Mesendoderm (in vitro differentiated cells): ENCODE measurements around the gene KANSL3.

ENCODE experiments used
- DNase-seq: peaks from one replicate; pipeline ENCODE4 v3.0.0; 2013
- H2AK5ac ChIP-seq: 2 replicates; pipeline ENCODE4 v1.6.1; 2013; ENCODE audit warnings: low read length, inconsistent platforms
- H2BK120ac ChIP-seq: 2 replicates; pipeline ENCODE4 v1.6.1; 2013; ENCODE audit warnings: low read depth, mild to moderate bottlenecking, low read length, moderate library complexity, mixed read lengths
- H2BK15ac ChIP-seq: replicated peaks from 2 replicates; pipeline ENCODE4 v1.6.1; 2013; ENCODE audit warnings: low read depth, mild to moderate bottlenecking, moderate library complexity
- H2BK5ac ChIP-seq: 2 replicates; pipeline ENCODE4 v1.6.1; 2013; ENCODE audit warnings: low read length, inconsistent platforms
- H3K18ac ChIP-seq: 2 replicates; pipeline ENCODE4 v1.6.1; 2013; ENCODE audit warnings: mild to moderate bottlenecking, low read length, mixed read lengths
- H3K23ac ChIP-seq: one replicate; pipeline ENCODE4 v1.6.1; 2013; ENCODE audit warnings: low read length
- H3K27ac ChIP-seq: 2 replicates; pipeline ENCODE4 v1.5.1; 2013; ENCODE audit warnings: low read depth, mild to moderate bottlenecking, inconsistent platforms, low read length, moderate library complexity
- H3K27me3 ChIP-seq: 2 replicates; pipeline ENCODE4 v1.6.1; 2013; ENCODE audit warnings: low read length, control low read depth, mild to moderate bottlenecking, inconsistent platforms; ENCODE audit not compliant: insufficient read depth, poor library complexity
- H3K36me3 ChIP-seq: 2 replicates; pipeline ENCODE4 v1.6.1; 2013; ENCODE audit warnings: low read length, inconsistent platforms; ENCODE audit not compliant: control insufficient read depth, insufficient read depth
- H3K4ac ChIP-seq: one replicate; pipeline ENCODE4 v1.6.1; 2013; ENCODE audit warnings: low read depth, mild to moderate bottlenecking, low read length, moderate library complexity
- H3K4me1 ChIP-seq: 2 replicates; pipeline ENCODE4 v1.6.1; 2013; ENCODE audit warnings: low read depth, low read length, inconsistent platforms; ENCODE audit not compliant: control insufficient read depth
- H3K4me2 ChIP-seq: 2 replicates; pipeline ENCODE4 v1.6.1; 2013; ENCODE audit warnings: low read length
- H3K4me3 ChIP-seq: 2 replicates; pipeline ENCODE4 v1.5.1; 2013; ENCODE audit warnings: mild to moderate bottlenecking, low read length
- H3K56ac ChIP-seq: one replicate; pipeline ENCODE4 v1.6.1; 2013; ENCODE audit warnings: low read length
- H3K79me1 ChIP-seq: 2 replicates; pipeline ENCODE4 v1.6.1; 2013; ENCODE audit warnings: low read length, inconsistent platforms
- H3K79me2 ChIP-seq: 2 replicates; pipeline ENCODE4 v1.6.1; 2013; ENCODE audit warnings: mild to moderate bottlenecking, low read length; ENCODE audit not compliant: control insufficient read depth, insufficient read depth
- H3K9ac ChIP-seq: 2 replicates; pipeline ENCODE4 v1.6.1; 2013; ENCODE audit warnings: low read length, inconsistent platforms
- H4K5ac ChIP-seq: one replicate; pipeline ENCODE4 v1.6.1; 2013; ENCODE audit warnings: low read length
- H4K8ac ChIP-seq: one replicate; pipeline ENCODE4 v1.6.1; 2013; ENCODE audit warnings: low read depth, mild to moderate bottlenecking, control low read depth, low read length, moderate library complexity
- WGBS: extraction: QIAGEN DNeasy Blood & Tissue Kit; methylation state at CpG from one replicate; pipeline ENCODE4 v1.1.7; 2013; ENCODE audit warnings: low lambda C conversion rate, missing lambda C conversion rate; ENCODE audit not compliant: insufficient coverage; ENCODE audit errors: extremely low coverage; 5-methylcytosine and 5-hydroxymethylcytosine counted together

Gene KANSL3

GRCh38 chr2:96622544-96622943, 15.6 kb downstream of the KANSL3 start:
- Histone ChIP-seq H2BK15ac (no peak overlapping the region), H2AK5ac (no peak overlapping the region), H3K56ac (no peak overlapping the region), H3K27me3 (no peaks in the 10 kb centered on the region), H2BK5ac (no peak overlapping the region), H3K4ac (no peak overlapping the region), H3K4me2 (no peak overlapping the region), H3K36me3 (peaks cover 3% of the 10 kb centered on the region), H3K79me2 (no peaks in the 10 kb centered on the region), H3K23ac (no peak overlapping the region), H3K4me3 (no peak overlapping the region), H3K79me1 (peaks cover 5% of the 10 kb centered on the region), H3K27ac (no peak overlapping the region), H3K9ac (no peak overlapping the region), H3K4me1 (no peaks in the 10 kb centered on the region), H2BK120ac (no peak overlapping the region), H4K5ac (no peak overlapping the region), H4K8ac (no peak overlapping the region), H3K18ac (no peak overlapping the region)
- no CpG with 5 or more reads among the region's 3 CpGs for WGBS
- DNase-seq = no peak

DNA sequence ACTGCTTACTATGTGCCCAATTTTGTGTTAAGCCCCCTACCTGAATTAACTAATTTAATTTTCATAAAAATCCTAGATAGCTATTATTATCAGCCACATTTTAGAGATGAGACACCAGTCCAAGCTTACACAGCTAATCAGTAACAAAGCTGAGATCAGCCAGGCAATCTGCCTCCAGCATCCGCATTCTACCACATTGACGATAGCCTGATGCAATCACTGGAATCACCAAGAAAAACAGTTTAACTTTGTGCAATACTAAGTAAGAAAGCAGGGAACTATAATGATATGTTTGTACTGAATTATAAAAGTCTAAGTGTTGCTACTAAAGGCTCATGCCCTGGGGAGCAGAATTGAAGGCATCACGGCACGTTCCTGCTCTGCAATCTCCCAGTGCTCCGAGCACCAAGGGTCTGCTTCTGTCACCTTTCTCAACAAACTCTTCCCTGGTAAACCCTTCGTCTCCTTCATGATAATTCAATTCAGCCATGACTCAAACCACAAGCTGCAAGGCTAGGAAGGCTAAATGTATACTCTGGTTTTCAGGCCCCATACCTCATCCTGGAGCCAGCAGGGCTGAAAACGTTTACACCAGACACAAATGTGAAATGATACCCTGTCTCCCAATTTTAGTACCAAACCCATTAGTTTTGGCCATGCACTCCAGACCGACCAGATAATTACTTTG, 19.4 kb downstream of the KANSL3 start:
- no peak overlapping the region for H3K4ac ChIP-seq
- DNase-seq = no peak
- no peak overlapping the region for H2BK15ac ChIP-seq
- peaks cover 3% of the 10 kb centered on the region for H3K36me3 ChIP-seq
- H3K56ac ChIP-seq = no peak overlapping the region
- H2BK120ac ChIP-seq = no peak overlapping the region
- no peaks in the 10 kb centered on the region for H3K4me1 ChIP-seq
- H3K27ac ChIP-seq = no peak overlapping the region
- no peak overlapping the region for H3K23ac ChIP-seq
- no peak overlapping the region for H3K4me3 ChIP-seq
- H4K5ac ChIP-seq = no peak overlapping the region
- no CpG with 5 or more reads among the region's 8 CpGs for WGBS
- peaks cover 5% of the 10 kb centered on the region for H3K79me1 ChIP-seq
- no peak overlapping the region for H4K8ac ChIP-seq
- H3K18ac ChIP-seq = no peak overlapping the region
- no peaks in the 10 kb centered on the region for H3K79me2 ChIP-seq
- no peaks in the 10 kb centered on the region for H3K27me3 ChIP-seq
- H2BK5ac ChIP-seq = no peak overlapping the region
- no peak overlapping the region for H3K4me2 ChIP-seq
- H3K9ac ChIP-seq = no peak overlapping the region
- no peak overlapping the region for H2AK5ac ChIP-seq

DNA sequence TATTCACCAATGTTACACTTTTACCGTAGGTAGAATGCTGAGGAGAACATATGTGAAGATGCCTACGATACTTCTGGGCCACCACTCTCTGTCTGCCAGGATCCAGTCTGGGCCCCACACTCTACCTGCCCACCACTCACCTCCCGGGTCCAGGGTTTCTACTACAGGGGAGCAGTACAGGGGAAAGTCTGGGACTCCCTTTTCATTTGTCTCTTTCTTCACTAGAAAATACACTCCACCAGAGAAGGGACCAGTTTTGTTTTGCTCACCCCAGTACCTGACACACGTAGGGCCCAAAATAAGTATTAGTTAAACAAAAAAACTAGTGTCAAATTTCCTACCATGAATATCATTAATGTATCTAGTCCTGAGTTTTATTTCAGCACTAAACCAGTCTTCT, 21.1 kb downstream of the KANSL3 start:
- H3K36me3 ChIP-seq = peaks cover 6% of the 10 kb centered on the region
- H4K8ac ChIP-seq = no peak overlapping the region
- H4K5ac ChIP-seq = no peak overlapping the region
- no peak overlapping the region for H2BK120ac ChIP-seq
- H2BK15ac ChIP-seq = no peak overlapping the region
- H3K79me1 ChIP-seq = no peaks in the 10 kb centered on the region
- H3K4ac ChIP-seq = no peak overlapping the region
- no peak overlapping the region for H3K9ac ChIP-seq
- no peaks in the 10 kb centered on the region for H3K79me2 ChIP-seq
- no peak overlapping the region for H2BK5ac ChIP-seq
- H3K4me3 ChIP-seq = no peak overlapping the region
- no peak overlapping the region for H3K18ac ChIP-seq
- H3K27me3 ChIP-seq = no peaks in the 10 kb centered on the region
- H3K27ac ChIP-seq = no peak overlapping the region
- no peak overlapping the region for H3K4me2 ChIP-seq
- H3K23ac ChIP-seq = no peak overlapping the region
- no peak overlapping the region for H3K56ac ChIP-seq
- H3K4me1 ChIP-seq = no peaks in the 10 kb centered on the region
- DNase-seq = no peak
- H2AK5ac ChIP-seq = no peak overlapping the region
- WGBS = no CpG with 5 or more reads among the region's 4 CpGs

GRCh38 chr2:96616535-96616934, 21.6 kb downstream of the KANSL3 start:
- Histone ChIP-seq H3K79me2 (no peaks in the 10 kb centered on the region), H3K56ac (no peak overlapping the region), H3K4me2 (no peak overlapping the region), H3K9ac (no peak overlapping the region), H3K27ac (no peak overlapping the region), H4K8ac (no peak overlapping the region), H2BK15ac (no peak overlapping the region), H4K5ac (no peak overlapping the region), H3K4me1 (no peaks in the 10 kb centered on the region), H2BK120ac (no peak overlapping the region), H2AK5ac (no peak overlapping the region), H3K4ac (no peak overlapping the region), H3K79me1 (no peaks in the 10 kb centered on the region), H3K18ac (no peak overlapping the region), H3K36me3 (peaks cover 6% of the 10 kb centered on the region), H3K23ac (no peak overlapping the region), H2BK5ac (no peak overlapping the region), H3K27me3 (no peaks in the 10 kb centered on the region), H3K4me3 (no peak overlapping the region)
- no CpG with 5 or more reads among the region's 6 CpGs for WGBS
- DNase-seq = no peak

DNA sequence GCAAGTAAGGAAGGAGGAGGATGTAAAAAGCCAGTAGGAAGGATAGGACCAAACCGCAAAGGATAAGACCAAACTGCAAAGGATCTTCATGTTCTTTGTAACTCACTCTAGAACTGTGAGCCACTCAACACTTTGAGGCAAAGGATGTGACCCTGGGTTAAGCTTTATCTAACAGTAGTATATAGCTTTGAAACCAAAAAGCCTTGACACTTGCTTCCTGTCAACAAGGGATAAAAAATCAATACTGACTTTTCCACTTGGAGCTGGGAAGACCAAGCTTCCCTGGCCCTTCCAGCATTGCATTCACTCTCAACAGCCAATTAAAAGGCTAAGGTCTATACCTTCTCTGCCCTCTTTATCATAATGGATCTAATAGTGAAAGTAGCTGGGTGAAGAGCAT, 22.0 kb downstream of the KANSL3 start:
- Histone ChIP-seq H3K4me1 (no peaks in the 10 kb centered on the region), H2BK120ac (no peak overlapping the region), H3K4me3 (no peak overlapping the region), H3K4me2 (no peak overlapping the region), H2BK5ac (no peak overlapping the region), H3K27ac (no peak overlapping the region), H4K8ac (no peak overlapping the region), H3K9ac (no peak overlapping the region), H4K5ac (no peak overlapping the region), H3K23ac (no peak overlapping the region), H3K18ac (no peak overlapping the region), H3K4ac (no peak overlapping the region), H3K79me2 (no peaks in the 10 kb centered on the region), H3K27me3 (no peaks in the 10 kb centered on the region), H2BK15ac (no peak overlapping the region), H2AK5ac (no peak overlapping the region), H3K79me1 (no peaks in the 10 kb centered on the region), H3K56ac (no peak overlapping the region), H3K36me3 (peaks cover 8% of the 10 kb centered on the region)
- WGBS = no CpG with 5 or more reads among the region's 1 CpG
- DNase-seq = no peak
